Gastrocnemius medialis (tissue), 4 donors: ENCODE measurements around the gene SAA1. TPM values are rescaled to one million over a fixed set of nuclear protein-coding genes. Genes with fewer than 3 reads are reported as not detected.

Experiments used
- ATAC-seq, 2 donors: fragments of 150-250 bp; one replicate each; pipeline ENCODE4 v1.9.1; 2016
- DNase-seq, 2 donors: peaks; one replicate each; pipeline ENCODE4 v3.0.0-alpha.2; 2019
- H3K27ac ChIP-seq, 4 donors: fragments of 200-600 bp; sonication (generic); 1 replicate in 1 of 4; 2 replicates in 3 of 4; pipeline ENCODE4 v1.5.1; 2016 to 2018; ENCODE audit warnings: mild to moderate bottlenecking in 2 of 4, moderate library complexity in 1 of 4
- H3K27me3 ChIP-seq, 3 donors: fragments of 200-600 bp; sonication (generic) in 2 of 3; 1 replicate in 1 of 3; 2 replicates in 2 of 3; pipeline versions ENCODE4 v1.5.1 to v1.6.0; 2016 to 2019; ENCODE audit warnings: mild to moderate bottlenecking in 1 of 3, moderate library complexity in 1 of 3
- H3K36me3 ChIP-seq, 2 donors: fragments of 200-600 bp; sonication (generic) in 1 of 2; one replicate each; pipeline ENCODE4 v1.5.1; 2017 to 2018
- H3K4me1 ChIP-seq, 2 donors: fragments of 200-600 bp; sonication (generic) in 1 of 2; one replicate each; pipeline ENCODE4 v1.5.1; 2016 to 2017; ENCODE audit warnings: mild to moderate bottlenecking in 2 of 2
- H3K4me3 ChIP-seq, 4 donors: fragments of 200-600 bp; sonication (generic) in 3 of 4; 1 replicate in 1 of 4; 2 replicates in 3 of 4; pipeline ENCODE4 v1.5.1; 2016 to 2019; ENCODE audit warnings: mild to moderate bottlenecking in 2 of 4
- H3K9me3 ChIP-seq, 3 donors: fragments of 200-600 bp; sonication (generic) in 2 of 3; 1 replicate in 1 of 3; 2 replicates in 2 of 3; pipeline ENCODE4 v1.5.1; 2016 to 2019
- POLR2A ChIP-seq, 2 donors: fragments of 450-650 bp; IDR thresholded peaks; one replicate each; pipeline ENCODE4 v1.6.1; 2017; ENCODE audit warnings: antibody characterized with exemption in 2 of 2, mild to moderate bottlenecking in 2 of 2, moderate library complexity in 2 of 2
- in situ Hi-C, 4 donors: fragments of 200-750 bp; cut with MboI; loops; one replicate each; pipeline versions ENCODE4 v1.15.0 to v1.8.0; 2017; ENCODE audit warnings: low sequenced_read_pairs in 4 of 4
- intact Hi-C: fragments of 100-400 bp; cut with DNase I; formaldehyde crosslinking; loops from one replicate; pipeline ENCODE4 v1.15.1; 2023; ENCODE audit warnings: low total_unique reads
- total RNA-seq, 4 donors: library from RNA; depleted of rRNA; stranded (reverse); fragments of >200 nt; gene quantifications; one replicate each; pipeline versions ENCODE4 v1.1.0 to v1.2.3, GENCODE V29; 2016
- TF ChIP-seq, protein P1 (sequence below), 5 experiments: fragments of 450-650 bp in 3 of 5; fragments of 200-600 bp in 2 of 5; sonication (generic) in 2 of 5; IDR thresholded peaks in 4 of 5; conservative IDR thresholded peaks in 1 of 5; 1 replicate in 4 of 5; 2 replicates in 1 of 5; pipeline ENCODE4 v1.5.1; 2016 to 2019; ENCODE audit warnings: antibody characterized with exemption in 5 of 5, mild to moderate bottlenecking in 3 of 5, moderate library complexity in 3 of 5

SAA1 gene
- total RNA-seq, 4 donors from 2014 or later, result 5.7 to 145 (median 89.3) TPM

DNA sequence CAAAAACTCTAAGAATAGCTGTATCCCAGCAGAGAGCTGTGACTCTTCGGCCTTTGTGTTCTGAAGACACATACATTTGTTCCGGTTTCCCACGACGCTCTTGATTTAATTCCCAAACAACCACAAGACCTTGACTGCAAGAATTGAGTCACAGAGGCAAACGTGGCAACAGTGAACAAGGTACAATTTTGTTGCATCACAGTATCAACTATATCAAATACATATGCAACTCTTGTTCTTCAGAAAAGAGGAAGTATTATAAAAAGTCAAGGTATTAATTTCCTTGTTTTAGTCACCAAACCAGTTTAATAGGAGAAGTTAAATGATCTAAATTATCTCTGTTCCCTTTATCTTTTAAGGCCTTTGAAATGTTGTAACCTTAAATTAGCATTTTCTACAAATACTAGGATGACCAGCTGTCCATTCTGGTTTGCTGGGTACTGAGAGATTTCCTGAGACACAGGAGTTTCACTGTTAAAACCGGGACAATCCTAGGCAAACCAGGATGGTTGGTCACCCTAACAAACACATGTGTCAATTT is 44.8 kb downstream of the SAA1 start:
- intact Hi-C loops (no loop called here), in situ Hi-C loops (no loop called here)
- H3K4me3 ChIP-seq, result no peak overlapping the region
- ATAC-seq (no peak), DNase-seq (no peak)
- no peaks in the 10 kb centered on the region for H3K4me1 ChIP-seq
- no peaks in the 10 kb centered on the region for H3K9me3 ChIP-seq
- H3K27ac ChIP-seq, result no peak overlapping the region
- H3K27me3 ChIP-seq, result no peaks in the 10 kb centered on the region
- TF ChIP-seq, protein P1, sequence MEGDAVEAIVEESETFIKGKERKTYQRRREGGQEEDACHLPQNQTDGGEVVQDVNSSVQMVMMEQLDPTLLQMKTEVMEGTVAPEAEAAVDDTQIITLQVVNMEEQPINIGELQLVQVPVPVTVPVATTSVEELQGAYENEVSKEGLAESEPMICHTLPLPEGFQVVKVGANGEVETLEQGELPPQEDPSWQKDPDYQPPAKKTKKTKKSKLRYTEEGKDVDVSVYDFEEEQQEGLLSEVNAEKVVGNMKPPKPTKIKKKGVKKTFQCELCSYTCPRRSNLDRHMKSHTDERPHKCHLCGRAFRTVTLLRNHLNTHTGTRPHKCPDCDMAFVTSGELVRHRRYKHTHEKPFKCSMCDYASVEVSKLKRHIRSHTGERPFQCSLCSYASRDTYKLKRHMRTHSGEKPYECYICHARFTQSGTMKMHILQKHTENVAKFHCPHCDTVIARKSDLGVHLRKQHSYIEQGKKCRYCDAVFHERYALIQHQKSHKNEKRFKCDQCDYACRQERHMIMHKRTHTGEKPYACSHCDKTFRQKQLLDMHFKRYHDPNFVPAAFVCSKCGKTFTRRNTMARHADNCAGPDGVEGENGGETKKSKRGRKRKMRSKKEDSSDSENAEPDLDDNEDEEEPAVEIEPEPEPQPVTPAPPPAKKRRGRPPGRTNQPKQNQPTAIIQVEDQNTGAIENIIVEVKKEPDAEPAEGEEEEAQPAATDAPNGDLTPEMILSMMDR (IDR thresholded peaks at IDR 0.05 in 4 of 5, conservative IDR thresholded peaks at IDR 0.05 in 1 of 5), result no peak
- TF ChIP-seq POLR2A (IDR thresholded peaks at IDR 0.05), result no peak
- H3K36me3 ChIP-seq, result peaks cover 3 to 57% of the 10 kb centered on the region in 2 donors

DNA sequence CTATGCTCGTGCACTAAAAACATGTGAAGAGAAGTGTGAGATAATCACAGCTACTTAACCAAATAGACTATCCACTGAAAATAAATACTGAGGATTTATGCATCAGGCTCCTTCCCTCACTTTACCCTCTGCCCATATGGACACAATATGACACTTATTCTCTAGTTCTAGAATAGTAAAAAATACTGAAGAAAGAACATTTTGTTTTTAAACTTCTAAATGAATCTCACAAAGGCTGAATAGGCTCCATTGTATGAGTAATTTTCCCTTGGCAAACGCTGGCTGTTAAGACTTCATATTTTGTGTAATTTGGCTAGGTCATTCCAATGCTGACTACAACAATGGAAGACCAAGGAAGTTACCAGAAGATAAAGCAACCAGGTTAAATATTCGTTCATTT is 45.9 kb downstream of the SAA1 start:
- H3K27me3 ChIP-seq, result no peaks in the 10 kb centered on the region
- intact Hi-C loops, result no loop called here
- DNase-seq (no peak), ATAC-seq (no peak)
- no peak overlapping the region for H3K27ac ChIP-seq
- no peak for TF ChIP-seq POLR2A (IDR thresholded peaks at IDR 0.05)
- TF ChIP-seq, protein P1 (IDR thresholded peaks at IDR 0.05 in 4 of 5, conservative IDR thresholded peaks at IDR 0.05 in 1 of 5), result no peak
- no peaks in the 10 kb centered on the region for H3K4me1 ChIP-seq
- in situ Hi-C loops, result no loop called here
- H3K9me3 ChIP-seq, result no peaks in the 10 kb centered on the region
- no peak overlapping the region for H3K4me3 ChIP-seq
- H3K36me3 ChIP-seq, result peaks cover 3 to 47% of the 10 kb centered on the region in 2 donors

DNA sequence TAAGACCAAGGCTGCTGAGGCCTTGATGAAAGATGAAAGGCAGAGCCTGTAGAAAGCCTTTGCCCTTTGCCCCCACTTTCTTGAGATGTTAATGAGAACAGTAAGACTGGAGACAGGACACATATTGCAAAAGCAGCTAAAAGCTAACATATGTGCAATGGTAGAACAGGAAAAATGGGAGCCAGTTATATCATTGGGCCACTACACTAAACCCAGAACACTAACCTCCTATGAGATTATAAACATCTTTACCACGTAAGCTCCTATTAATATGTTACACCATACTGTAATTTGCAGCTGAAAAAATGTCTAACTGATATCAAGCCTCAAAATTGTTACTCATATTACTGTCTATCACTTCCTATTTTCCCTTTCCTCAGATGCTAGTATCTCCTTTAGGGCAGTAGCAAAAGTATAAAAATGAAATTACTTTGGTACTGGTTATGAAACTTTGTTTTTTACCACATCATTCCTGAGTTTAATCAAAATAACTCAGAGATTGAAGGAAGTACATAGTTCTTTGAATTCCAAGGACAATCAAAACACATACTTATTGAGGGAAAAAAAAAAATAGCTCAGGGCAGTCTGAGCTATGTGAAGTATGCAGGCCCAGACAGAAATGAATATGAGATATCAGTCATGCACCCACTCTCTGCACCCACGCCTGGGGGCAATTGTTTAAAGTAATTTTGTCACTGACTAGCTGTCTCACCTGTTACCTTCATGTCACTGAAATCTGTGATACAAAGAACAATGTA is 46.8 kb downstream of the SAA1 start:
- H3K4me1 ChIP-seq, result no peaks in the 10 kb centered on the region
- H3K36me3 ChIP-seq, result peaks cover 3 to 40% of the 10 kb centered on the region in 2 donors
- no peak overlapping the region for H3K27ac ChIP-seq
- DNase-seq (no peak), ATAC-seq (no peak)
- TF ChIP-seq, protein P1 (IDR thresholded peaks at IDR 0.05 in 4 of 5, conservative IDR thresholded peaks at IDR 0.05 in 1 of 5), result no peak
- TF ChIP-seq POLR2A (IDR thresholded peaks at IDR 0.05), result no peak
- no peak overlapping the region for H3K4me3 ChIP-seq
- no peaks in the 10 kb centered on the region for H3K27me3 ChIP-seq
- no peaks in the 10 kb centered on the region for H3K9me3 ChIP-seq
- in situ Hi-C loops, result no loop called here
- intact Hi-C loops, result no loop called here

DNA sequence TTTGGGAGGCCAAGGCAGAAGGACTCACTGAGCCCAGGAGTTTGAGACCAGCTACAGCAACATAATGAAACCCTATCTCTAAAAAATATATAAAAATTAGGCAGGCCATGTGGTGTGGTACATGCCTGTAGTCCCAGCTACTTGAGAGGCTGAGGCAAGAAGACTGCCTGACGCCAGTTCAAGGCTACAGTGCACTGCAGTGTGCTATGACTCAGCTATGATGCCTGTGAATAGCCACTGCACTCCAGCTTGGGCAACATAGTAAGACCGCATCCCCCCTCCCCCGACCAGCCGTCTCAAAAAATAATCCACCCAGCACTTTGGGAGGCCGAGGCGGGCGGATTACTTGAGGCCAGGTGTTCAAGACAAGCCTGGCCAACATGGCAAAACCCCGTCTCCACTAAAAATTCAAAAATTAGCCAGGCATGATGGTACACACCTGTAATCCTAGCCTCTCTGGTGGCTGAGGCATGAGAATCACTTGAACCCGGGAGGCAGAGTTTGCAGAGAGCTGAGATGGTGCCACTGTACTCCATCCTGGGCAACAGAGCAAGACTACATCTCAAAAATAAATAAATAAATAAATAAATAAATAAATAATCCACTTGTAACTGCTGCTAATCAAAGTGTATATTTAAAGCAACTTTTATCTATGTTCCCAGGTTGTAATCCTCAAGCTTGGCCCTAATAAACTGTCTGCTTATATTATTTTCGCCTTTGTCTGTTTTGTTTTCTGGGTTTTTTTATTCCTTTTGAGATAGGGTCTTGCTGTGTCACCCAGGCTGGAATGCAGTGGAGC is 48.1 kb downstream of the SAA1 start:
- no peaks in the 10 kb centered on the region for H3K4me1 ChIP-seq
- intact Hi-C loops, result no loop called here
- in situ Hi-C loops, result no loop called here

More for the DNA sequence above, 48.1 kb downstream of the SAA1 start:
- Histone ChIP-seq H3K9me3 (no peaks in the 10 kb centered on the region), H3K27ac (no peak overlapping the region), H3K36me3 (peaks cover 3 to 27% of the 10 kb centered on the region in 2 donors), H3K27me3 (no peaks in the 10 kb centered on the region), H3K4me3 (no peak overlapping the region)
- ATAC-seq (no peak), DNase-seq (no peak)
- TF ChIP-seq, protein P1 (IDR thresholded peaks at IDR 0.05 in 4 of 5, conservative IDR thresholded peaks at IDR 0.05 in 1 of 5), result no peak
- no peak for TF ChIP-seq POLR2A (IDR thresholded peaks at IDR 0.05)
